DMS53 treated with DMSO at 0.1 percent for 48 hours (cell line): ENCODE measurements around the gene COL20A1.

Experiments used
- DNase-seq: peaks from one replicate; lab custom pipeline; 2025; ENCODE audit not compliant: unreplicated experiment; lab: John Stamatoyannopoulos, UW

The COL20A1 gene

DNA sequence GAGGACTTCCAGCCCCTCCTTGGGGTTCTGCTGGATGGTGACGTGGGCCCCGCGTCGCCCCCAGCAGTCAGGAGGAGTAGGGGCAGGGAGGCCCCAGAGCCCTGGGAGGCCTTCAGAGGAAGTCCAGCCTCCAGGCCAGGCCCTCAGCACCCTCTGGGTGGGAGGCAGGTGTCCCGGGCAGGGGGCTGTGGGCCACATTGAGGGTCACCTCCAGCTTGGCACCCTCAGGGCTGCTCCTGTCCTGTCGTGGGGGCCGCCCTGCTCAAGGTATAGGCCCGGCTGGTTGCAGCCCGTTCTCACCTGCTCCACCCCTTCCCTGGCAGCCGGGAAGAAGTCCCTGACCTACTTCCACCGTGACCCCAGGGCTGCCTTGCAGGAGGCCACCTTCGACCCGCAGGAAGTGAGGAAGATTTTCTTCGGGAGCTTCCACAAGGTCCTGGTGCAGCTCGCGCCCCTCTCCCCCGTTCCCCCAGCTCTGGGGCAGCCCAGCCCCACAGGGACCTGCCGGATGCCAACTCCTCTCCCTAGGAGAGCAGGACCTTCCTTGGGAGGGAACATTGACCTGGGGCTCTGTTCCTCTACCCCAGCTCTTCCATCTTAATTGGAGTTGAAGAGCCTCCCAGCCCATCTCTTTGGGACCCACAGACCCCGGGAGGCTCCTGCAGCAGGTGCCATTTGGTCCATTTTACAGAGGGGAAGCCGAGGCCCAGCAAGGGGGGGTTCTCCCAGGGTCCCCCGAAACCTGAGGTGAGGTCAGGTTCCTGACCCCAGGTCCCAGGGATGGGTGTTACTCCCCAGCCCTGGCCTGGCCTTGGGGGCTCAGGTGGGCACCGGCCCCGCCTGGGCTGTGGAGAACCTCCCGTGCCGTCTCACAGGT, 26.4 kb downstream of the COL20A1 start:
- DNase-seq, result no peak

DNA sequence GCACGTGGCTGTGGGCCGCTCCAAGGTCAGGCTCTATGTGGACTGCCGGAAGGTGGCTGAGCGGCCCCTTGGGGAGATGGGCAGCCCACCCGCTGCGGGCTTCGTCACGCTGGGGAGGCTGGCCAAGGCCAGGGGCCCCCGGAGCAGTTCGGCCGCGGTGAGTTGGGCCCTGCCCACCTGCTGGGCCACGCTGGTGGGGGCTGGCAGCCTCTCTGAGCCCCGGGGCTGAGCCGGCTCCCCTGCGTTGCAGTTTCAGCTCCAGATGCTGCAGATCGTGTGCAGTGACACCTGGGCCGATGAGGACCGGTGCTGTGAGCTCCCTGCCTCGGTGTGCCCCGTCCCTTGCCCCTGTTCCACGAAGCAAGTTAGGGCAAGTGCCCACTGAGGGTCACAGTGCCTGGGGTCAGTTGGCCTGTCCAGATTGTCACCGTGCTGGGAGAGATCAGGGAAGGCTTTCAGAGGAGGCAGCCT, 27.1 kb downstream of the COL20A1 start:
- DNase-seq, result no peak

- no peak for DNase-seq
These were observed 27.7 kb downstream of the COL20A1 start for GRCh38 chr20:63320616-63321147.

GRCh38 chr20:63321148-63321831, 28.3 kb downstream of the COL20A1 start:
- DNase-seq, result no peak

- no peak for DNase-seq
These were observed 29.4 kb downstream of the COL20A1 start for GRCh38 chr20:63322146-63322932.

GRCh38 chr20:63322933-63323273, 29.9 kb downstream of the COL20A1 start:
- no peak for DNase-seq

- no peak for DNase-seq
These were observed 30.5 kb downstream of the COL20A1 start for GRCh38 chr20:63323357-63323981.

- no peak for DNase-seq
These were observed 32.1 kb downstream of the COL20A1 start for GRCh38 chr20:63325021-63325471.

DNA sequence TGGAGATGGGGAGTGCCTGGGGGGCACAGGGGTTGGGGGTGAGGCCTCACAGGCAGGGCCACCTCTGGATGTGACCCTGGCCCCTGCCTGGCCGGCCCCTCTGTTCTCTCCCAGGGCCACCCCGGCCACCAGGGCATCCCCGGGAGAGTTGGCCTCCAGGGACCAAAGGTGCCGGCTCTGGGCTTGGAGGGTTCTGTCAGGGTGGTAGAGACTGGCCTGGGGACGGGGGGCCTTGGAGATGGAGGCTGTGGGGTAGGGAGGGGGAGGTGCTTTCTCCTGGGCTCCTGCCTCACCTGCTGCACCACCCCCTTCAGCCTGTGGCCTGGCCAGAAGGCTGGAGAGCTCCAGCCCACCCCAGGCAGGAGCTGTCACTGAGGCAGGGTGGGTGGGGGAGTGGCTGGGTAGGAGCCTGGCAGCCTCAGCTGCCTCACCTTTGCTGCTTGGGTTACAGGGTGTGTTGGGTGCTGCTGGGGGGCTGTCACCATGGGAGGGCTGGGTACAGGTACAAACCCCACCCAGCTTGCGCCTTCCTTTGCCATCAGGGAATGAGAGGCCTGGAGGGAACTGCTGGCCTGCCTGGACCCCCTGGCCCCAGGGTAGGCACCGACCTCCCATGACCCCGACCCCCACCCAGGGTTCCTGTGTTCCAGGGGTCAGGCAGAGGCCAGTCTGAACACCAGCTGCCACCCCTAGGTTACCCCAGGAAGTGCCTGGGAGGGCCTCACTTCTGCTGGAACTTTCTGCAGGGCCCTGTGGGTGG, 32.7 kb downstream of the COL20A1 start:
- DNase-seq, result no peak

- DNase-seq, result no peak
These were observed 33.6 kb downstream of the COL20A1 start for GRCh38 chr20:63326314-63327230.

- no peak for DNase-seq
These were observed 34.3 kb downstream of the COL20A1 start for GRCh38 chr20:63327231-63327745.

- no peak for DNase-seq
These were observed 35.2 kb downstream of the COL20A1 start for GRCh38 chr20:63328026-63328700.

GRCh38 chr20:63328718-63329275, 35.8 kb downstream of the COL20A1 start:
- no peak for DNase-seq

DNA sequence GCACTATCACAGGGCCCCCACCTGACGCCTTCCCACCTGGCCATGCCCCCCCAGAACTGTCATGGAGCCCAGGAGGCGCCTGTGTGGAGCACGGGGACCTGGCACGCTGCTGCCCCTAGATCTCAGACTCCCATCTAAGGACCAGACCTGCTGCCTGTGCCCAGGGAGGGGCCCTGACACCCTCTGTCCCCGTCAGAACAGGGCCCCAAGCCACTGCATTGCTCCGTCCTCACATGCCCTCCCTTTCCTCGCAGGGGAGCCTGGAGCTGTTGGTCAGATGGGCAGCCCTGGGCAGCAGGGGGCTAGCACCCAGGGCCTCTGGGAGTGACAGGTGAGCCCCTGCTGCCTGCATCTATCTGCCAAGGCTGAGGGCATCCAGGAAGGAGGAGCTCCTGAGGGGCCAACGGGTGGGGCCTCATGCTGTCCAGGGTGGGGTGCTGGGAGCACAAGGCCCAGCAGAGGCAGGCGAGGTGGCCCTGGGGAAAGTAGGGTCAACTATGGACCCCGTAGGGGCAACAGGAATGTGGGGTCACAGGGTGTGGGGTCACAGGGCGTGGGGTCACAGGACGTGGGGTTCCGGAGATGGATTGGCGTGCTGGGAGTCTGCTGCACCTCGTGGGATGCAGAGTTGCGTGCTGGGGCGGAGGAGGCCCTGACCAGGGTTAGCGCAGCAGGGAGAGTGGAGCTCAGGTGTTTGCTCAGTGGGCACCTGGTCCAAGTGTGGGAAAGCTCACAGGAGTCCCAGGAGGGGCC, 36.5 kb downstream of the COL20A1 start:
- no peak for DNase-seq

GRCh38 chr20:63330084-63330760, 37.2 kb downstream of the COL20A1 start:
- DNase-seq, result no peak

- DNase-seq, result no peak
These were observed 38.0 kb downstream of the COL20A1 start for GRCh38 chr20:63330940-63331339.
